Jurkat, Clone E6-1 (cell line): ENCODE data around the gene ARL10.

Experiments used
- DNase-seq: peaks from one replicate; pipeline ENCODE4 v3.0.0-alpha.2; 2011; ENCODE audit warnings: low read depth, low spot score
- H3K4me3 ChIP-seq: 2 replicates; pipeline ENCODE4 v1.5.1; 2011; ENCODE audit warnings: mild to moderate bottlenecking, low read length, control low read depth, moderate library complexity

The ARL10 gene

GRCh38 chr5:176425138-176425537 is 59.9 kb downstream of the ARL10 start:
- no peak for DNase-seq
- no peak overlapping the region for H3K4me3 ChIP-seq

DNA sequence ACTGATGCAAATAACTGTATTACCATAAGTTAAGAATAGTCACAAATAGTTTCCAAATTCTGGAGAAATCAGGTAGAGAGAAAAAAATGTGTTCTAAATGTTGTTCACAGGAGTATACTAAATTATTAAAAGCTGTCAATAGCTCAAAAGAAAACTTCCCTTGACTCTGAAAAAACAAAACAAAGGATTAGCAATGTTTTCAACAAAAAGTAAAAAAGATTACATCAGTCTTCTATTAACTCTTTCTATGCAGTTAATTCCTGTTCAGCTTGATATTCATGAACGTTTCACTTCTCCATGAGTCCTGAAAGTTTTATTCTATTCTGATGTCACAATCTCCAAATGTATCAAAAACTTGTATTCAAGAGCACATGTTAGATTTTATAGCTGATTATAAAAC is 60.5 kb downstream of the ARL10 start:
- no peak for DNase-seq
- H3K4me3 ChIP-seq: no peak overlapping the region

DNA sequence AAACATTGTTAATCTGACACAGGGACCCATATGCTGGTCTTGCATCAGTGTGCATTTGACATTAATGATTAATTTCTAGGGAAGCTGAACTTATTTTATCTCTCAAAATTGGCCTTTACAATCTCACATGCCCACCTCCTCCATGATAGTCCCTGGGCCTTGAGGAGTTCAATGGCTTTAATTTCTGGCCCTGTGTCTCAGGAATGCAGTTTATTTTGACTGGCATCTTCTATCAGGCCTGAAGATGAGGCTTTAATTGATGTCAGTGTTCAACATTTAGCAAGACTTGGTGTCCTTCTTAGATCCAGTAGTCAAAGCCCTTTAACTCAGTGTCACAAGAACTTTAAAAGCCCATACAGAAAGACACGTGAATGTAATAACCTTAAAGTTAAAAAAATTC is 61.6 kb downstream of the ARL10 start:
- no peak overlapping the region for H3K4me3 ChIP-seq
- DNase-seq: no peak

DNA sequence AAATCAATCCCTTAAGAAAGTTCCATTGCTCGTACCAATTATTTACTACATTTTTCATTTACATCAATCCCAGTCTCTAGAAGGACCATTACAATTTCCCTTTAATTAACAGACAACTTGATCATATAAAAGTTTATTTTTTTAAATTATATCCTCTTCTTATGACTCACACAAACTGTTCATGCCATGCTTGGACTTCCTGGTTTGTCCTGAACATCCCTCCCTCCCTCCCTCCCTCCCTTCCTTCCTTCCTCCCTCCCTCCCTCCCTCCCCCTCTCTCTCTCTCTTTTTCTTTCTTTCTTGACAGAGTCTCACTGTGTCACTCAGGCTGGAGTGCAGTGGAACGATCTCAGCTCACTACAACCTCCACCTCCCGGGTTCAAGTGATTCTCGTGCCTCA is 62.7 kb downstream of the ARL10 start:
- DNase-seq: no peak
- no peak overlapping the region for H3K4me3 ChIP-seq

DNA sequence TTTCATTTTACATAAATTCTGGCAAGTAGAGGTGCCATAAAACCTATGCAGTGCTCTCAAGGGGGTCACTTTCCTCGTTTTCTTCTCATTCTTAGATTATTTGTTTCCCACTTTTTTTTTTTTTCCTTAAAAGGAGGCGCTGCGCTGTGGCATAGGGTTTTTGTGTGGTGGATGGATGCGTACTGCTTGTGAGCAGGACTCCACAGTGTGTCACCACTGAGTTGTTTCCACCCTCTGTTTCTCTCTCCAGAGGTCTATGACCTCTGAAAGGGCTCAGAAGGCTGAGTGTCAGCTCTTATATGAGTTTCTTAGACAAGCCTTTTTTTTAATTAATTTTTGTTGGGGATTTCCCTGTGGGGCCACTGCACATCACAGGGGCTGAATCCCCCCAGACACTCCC is 64.7 kb downstream of the ARL10 start:
- no peak for DNase-seq
- no peak overlapping the region for H3K4me3 ChIP-seq
